DOHH2 (cell line): Measurements from ENCODE around the gene CAMTA1.

Source experiments
- EZH2phosphoT487 ChIP-seq: fragments of 200-600 bp; sonication (generic); IDR thresholded peaks from 2 replicates; pipeline ENCODE4 v1.6.1; 2017; ENCODE audit warnings: borderline replicate concordance, mild to moderate bottlenecking, antibody characterized with exemption, low read length, moderate library complexity, mixed read lengths
- TF ChIP-seq, protein P1 (sequence below): fragments of 200-600 bp; sonication (generic); IDR thresholded peaks from one replicate; pipeline ENCODE4 v1.5.1; 2014; ENCODE audit warnings: antibody characterized with exemption, mild to moderate bottlenecking, low read depth, low read length; ENCODE audit not compliant: poor library complexity, severe bottlenecking

GRCh38 chr1:7233237-7233540 is 447.9 kb downstream of the CAMTA1 start:
- TF ChIP-seq, protein P1, sequence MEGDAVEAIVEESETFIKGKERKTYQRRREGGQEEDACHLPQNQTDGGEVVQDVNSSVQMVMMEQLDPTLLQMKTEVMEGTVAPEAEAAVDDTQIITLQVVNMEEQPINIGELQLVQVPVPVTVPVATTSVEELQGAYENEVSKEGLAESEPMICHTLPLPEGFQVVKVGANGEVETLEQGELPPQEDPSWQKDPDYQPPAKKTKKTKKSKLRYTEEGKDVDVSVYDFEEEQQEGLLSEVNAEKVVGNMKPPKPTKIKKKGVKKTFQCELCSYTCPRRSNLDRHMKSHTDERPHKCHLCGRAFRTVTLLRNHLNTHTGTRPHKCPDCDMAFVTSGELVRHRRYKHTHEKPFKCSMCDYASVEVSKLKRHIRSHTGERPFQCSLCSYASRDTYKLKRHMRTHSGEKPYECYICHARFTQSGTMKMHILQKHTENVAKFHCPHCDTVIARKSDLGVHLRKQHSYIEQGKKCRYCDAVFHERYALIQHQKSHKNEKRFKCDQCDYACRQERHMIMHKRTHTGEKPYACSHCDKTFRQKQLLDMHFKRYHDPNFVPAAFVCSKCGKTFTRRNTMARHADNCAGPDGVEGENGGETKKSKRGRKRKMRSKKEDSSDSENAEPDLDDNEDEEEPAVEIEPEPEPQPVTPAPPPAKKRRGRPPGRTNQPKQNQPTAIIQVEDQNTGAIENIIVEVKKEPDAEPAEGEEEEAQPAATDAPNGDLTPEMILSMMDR, result no peak
- TF ChIP-seq EZH2phosphoT487, result no peak
